ENCODE results near the gene FAH. TPM values are rescaled to one million over a fixed set of nuclear protein-coding genes. Genes with fewer than 3 reads are reported as not detected.
"Not testable (repeated sequence)": the region's sequence is repeated elsewhere in the genome, so short reads cannot be mapped to it uniquely, and the experiment has no call there.

Gene FAH
- total RNA-seq, 1 experiment from 2014 or later, result 25.9 TPM

DNA sequence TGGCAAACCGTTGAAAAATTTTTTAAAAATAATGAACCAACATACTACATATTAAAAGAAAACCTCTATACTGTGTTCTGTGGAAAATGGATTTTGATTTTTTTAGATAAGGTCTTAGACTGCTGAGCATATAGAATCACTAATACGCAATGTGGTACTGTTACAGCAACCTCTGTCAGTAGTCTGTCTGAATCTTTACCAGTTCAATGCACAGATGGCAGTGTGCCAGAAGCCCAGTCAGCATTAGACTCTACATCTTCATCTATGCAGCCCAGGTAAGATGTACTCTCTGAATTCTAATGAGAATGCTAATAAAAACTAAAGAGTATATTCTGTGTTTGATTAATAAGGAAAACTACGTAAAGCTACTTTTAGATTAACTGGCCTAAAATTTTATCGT lies 31.3 kb upstream of the FAH start:
- DNase-seq, result no peak
- no TSS peak for BruUV-seq (replicated peaks)
- Mint-ChIP-seq H3K27me3 (ENCODE audit: unreplicated experiment) (no peaks in the 10 kb centered on the region), H3K4me1 (ENCODE audit: low read depth, unreplicated experiment) (peaks cover 13% of the 10 kb centered on the region), H3K9me3 (ENCODE audit: low read depth, unreplicated experiment) (no peaks in the 10 kb centered on the region), H3K4me3 (ENCODE audit: low read depth, unreplicated experiment) (no peak overlapping the region), H3K36me3 (ENCODE audit: insufficient read depth, unreplicated experiment) (peaks cover 28% of the 10 kb centered on the region), H3K27ac (ENCODE audit: unreplicated experiment) (no peak overlapping the region)
- intact Hi-C loops (cut with micrococcal nuclease; ENCODE audit: unreplicated experiment), result no loop called here
- TF ChIP-seq, protein P1, sequence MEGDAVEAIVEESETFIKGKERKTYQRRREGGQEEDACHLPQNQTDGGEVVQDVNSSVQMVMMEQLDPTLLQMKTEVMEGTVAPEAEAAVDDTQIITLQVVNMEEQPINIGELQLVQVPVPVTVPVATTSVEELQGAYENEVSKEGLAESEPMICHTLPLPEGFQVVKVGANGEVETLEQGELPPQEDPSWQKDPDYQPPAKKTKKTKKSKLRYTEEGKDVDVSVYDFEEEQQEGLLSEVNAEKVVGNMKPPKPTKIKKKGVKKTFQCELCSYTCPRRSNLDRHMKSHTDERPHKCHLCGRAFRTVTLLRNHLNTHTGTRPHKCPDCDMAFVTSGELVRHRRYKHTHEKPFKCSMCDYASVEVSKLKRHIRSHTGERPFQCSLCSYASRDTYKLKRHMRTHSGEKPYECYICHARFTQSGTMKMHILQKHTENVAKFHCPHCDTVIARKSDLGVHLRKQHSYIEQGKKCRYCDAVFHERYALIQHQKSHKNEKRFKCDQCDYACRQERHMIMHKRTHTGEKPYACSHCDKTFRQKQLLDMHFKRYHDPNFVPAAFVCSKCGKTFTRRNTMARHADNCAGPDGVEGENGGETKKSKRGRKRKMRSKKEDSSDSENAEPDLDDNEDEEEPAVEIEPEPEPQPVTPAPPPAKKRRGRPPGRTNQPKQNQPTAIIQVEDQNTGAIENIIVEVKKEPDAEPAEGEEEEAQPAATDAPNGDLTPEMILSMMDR (IDR thresholded peaks at IDR 0.05; ENCODE audit: unreplicated experiment), result no peak
- CTCF ChIA-PET, result no interaction called here

DNA sequence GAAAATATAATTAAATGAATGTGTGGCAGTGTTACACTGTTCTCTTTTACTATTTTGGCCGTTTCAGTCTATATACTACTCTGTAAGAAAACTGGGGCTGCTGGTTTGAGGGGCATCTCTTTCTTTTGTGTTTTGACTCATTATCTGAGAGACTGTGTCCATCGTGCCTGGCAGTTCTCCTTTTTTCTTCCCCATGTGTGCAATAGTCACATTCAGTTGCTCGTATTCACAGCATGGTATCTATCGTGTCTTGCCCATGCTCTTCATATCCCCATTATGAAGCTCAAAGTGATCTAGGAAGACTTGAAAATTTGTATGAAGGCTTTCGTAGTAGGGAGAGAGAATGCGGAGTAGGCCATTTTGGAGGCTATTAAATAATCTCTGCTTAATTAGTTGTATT lies 29.8 kb upstream of the FAH start:
- no peak overlapping the region for H3K27ac Mint-ChIP-seq (ENCODE audit: unreplicated experiment)
- CTCF ChIA-PET, result no interaction called here
- H3K36me3 Mint-ChIP-seq (ENCODE audit: insufficient read depth, unreplicated experiment), result peaks cover 28% of the 10 kb centered on the region
- no peaks in the 10 kb centered on the region for H3K9me3 Mint-ChIP-seq (ENCODE audit: low read depth, unreplicated experiment)
- H3K27me3 Mint-ChIP-seq (ENCODE audit: unreplicated experiment), result no peaks in the 10 kb centered on the region
- BruUV-seq (replicated peaks), result no TSS peak
- intact Hi-C loops (cut with micrococcal nuclease; ENCODE audit: unreplicated experiment), result no loop called here
- H3K4me3 Mint-ChIP-seq (ENCODE audit: low read depth, unreplicated experiment), result no peak overlapping the region
- TF ChIP-seq, protein P1 (IDR thresholded peaks at IDR 0.05; ENCODE audit: unreplicated experiment), result no peak
- peaks cover 13% of the 10 kb centered on the region for H3K4me1 Mint-ChIP-seq (ENCODE audit: low read depth, unreplicated experiment)
- no peak for DNase-seq

DNA sequence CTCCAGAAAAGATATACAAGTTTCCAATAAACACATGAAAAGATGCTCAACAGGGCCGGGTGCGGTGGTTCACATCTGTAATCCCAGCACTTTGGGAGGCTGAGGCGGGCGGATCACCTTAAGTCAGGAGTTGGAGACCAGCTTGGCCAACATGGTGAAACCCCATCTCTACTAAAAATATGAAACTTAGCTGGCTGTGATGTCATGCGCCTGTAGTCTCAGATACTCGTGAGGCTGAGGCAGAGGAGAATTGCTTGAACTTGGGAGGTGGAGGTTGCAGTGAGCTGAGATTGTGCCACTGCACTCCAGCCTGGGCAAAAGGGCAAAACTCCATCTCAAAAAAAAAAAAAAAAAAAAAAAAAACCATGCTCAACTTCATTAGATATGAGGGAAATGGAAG lies 25.5 kb upstream of the FAH start:
- H3K36me3 Mint-ChIP-seq (ENCODE audit: insufficient read depth, unreplicated experiment), result peaks cover 20% of the 10 kb centered on the region
- H3K27ac Mint-ChIP-seq (ENCODE audit: unreplicated experiment); H3K27me3 Mint-ChIP-seq (ENCODE audit: unreplicated experiment); H3K9me3 Mint-ChIP-seq (ENCODE audit: low read depth, unreplicated experiment); H3K4me3 Mint-ChIP-seq (ENCODE audit: low read depth, unreplicated experiment); BruUV-seq (replicated peaks); DNase-seq; H3K4me1 Mint-ChIP-seq (ENCODE audit: low read depth, unreplicated experiment); CTCF ChIA-PET; intact Hi-C loops (cut with micrococcal nuclease; ENCODE audit: unreplicated experiment): not testable (repeated sequence)

DNA sequence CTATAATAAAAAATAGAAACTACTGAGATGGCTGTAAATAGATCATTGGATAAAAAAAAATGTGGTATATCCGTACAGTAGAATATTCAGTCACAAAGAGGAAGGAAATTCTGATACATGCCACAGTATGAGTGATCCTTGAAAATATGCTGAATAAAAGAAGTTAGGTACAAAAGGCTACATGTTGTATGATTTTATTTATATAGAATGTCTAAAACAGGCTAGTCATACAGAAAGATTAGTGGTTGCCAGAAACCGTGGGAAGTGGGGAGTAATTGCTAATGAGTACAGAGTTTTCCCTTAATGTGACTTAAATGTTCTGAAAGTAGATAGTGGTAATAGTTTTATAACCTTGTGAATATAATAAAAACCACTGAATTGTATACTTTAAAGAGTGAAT lies 24.9 kb upstream of the FAH start:
- intact Hi-C loops (cut with micrococcal nuclease; ENCODE audit: unreplicated experiment), result no loop called here
- CTCF ChIA-PET, result no interaction called here
- Mint-ChIP-seq H3K4me1 (ENCODE audit: low read depth, unreplicated experiment) (no peaks in the 10 kb centered on the region), H3K36me3 (ENCODE audit: insufficient read depth, unreplicated experiment) (peaks cover 19% of the 10 kb centered on the region), H3K27me3 (ENCODE audit: unreplicated experiment) (no peaks in the 10 kb centered on the region), H3K4me3 (ENCODE audit: low read depth, unreplicated experiment) (no peak overlapping the region), H3K27ac (ENCODE audit: unreplicated experiment) (no peak overlapping the region), H3K9me3 (ENCODE audit: low read depth, unreplicated experiment) (no peaks in the 10 kb centered on the region)
- TF ChIP-seq, protein P1 (IDR thresholded peaks at IDR 0.05; ENCODE audit: unreplicated experiment), result no peak
- no peak for DNase-seq
- no TSS peak for BruUV-seq (replicated peaks)

DNA sequence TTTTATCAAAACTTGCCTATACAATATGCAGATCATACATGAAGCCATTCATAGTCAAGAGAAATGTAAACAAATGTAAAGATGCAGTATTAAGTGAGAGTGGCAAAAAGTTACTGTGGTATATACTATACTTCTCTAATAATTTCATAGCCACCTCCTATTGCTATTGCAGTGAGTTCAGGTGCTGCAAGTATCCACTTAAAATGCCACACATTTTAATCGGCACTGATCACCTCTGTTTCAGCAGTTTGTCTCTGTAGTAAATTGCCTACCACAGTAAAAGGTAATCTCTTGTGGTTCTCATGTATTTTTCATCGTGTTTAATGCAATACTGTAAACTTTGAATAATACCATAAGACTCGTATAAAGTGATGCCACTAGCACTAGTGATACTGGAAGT lies 20.4 kb upstream of the FAH start:
- no peak for DNase-seq
- no peaks in the 10 kb centered on the region for H3K4me1 Mint-ChIP-seq (ENCODE audit: low read depth, unreplicated experiment)
- H3K27me3 Mint-ChIP-seq (ENCODE audit: unreplicated experiment), result no peaks in the 10 kb centered on the region
- H3K4me3 Mint-ChIP-seq (ENCODE audit: low read depth, unreplicated experiment), result no peak overlapping the region
- TF ChIP-seq, protein P1 (IDR thresholded peaks at IDR 0.05; ENCODE audit: unreplicated experiment), result no peak
- intact Hi-C loops (cut with micrococcal nuclease; ENCODE audit: unreplicated experiment), result no loop called here
- CTCF ChIA-PET, result interaction anchor here (0.7 kb wide), 1 partner anchor 237 kb away, joined by 4 read pairs; no protein-coding TSS in a partner anchor
- H3K36me3 Mint-ChIP-seq (ENCODE audit: insufficient read depth, unreplicated experiment), result peaks cover 14% of the 10 kb centered on the region
- H3K27ac Mint-ChIP-seq (ENCODE audit: unreplicated experiment), result no peak overlapping the region
- H3K9me3 Mint-ChIP-seq (ENCODE audit: low read depth, unreplicated experiment), result no peaks in the 10 kb centered on the region
- no TSS peak for BruUV-seq (replicated peaks)

Data from Calu3 (cell line).